HEK293 (cell line): Measurements from ENCODE around the gene PRKAG2.

Experiments used
- CTCF ChIP-seq: fragments of 450-650 bp; formaldehyde crosslinking; IDR thresholded peaks from 2 replicates; pipeline ENCODE4 v1.5.1; 2016; ENCODE audit warnings: missing biosample characterization, missing genetic modification characterization
- INSM2 ChIP-seq: fragments of 450-650 bp; formaldehyde crosslinking; IDR thresholded peaks from 2 replicates; pipeline ENCODE4 v1.5.1; 2016; ENCODE audit warnings: missing biosample characterization, missing genetic modification characterization
- REPIN1 ChIP-seq: fragments of 450-650 bp; formaldehyde crosslinking; IDR thresholded peaks from 2 replicates; pipeline ENCODE4 v1.5.1; 2017; ENCODE audit warnings: missing biosample characterization, missing genetic modification characterization, low read depth
- SP7 ChIP-seq: fragments of 450-650 bp; formaldehyde crosslinking; IDR thresholded peaks from 2 replicates; pipeline ENCODE4 v1.5.1; 2016; ENCODE audit warnings: missing biosample characterization, missing genetic modification characterization
- TRIM28 ChIP-seq: IDR thresholded peaks from 2 replicates; pipeline ENCODE4 v1.6.1; 2011; ENCODE audit warnings: low read length, control low read depth, borderline replicate concordance
- WT1 ChIP-seq: fragments of 450-650 bp; formaldehyde crosslinking; IDR thresholded peaks from 2 replicates; pipeline ENCODE4 v1.5.1; 2016; ENCODE audit warnings: missing biosample characterization, missing genetic modification characterization
- YY1 ChIP-seq: fragments of 450-650 bp; formaldehyde crosslinking; IDR thresholded peaks from 2 replicates; pipeline ENCODE4 v1.5.1; 2018; ENCODE audit warnings: missing biosample characterization, missing genetic modification characterization
- ZNF274 ChIP-seq, 2 experiments: fragments of 200-500 bp in 1 of 2; fragments of 450-650 bp in 1 of 2; sonication (Bioruptor generic) in 1 of 2; formaldehyde crosslinking in 1 of 2; IDR thresholded peaks; 2 replicates each; pipeline versions ENCODE4 v1.5.1 to v1.6.1; 2014 to 2016; ENCODE audit warnings: borderline replicate concordance in 1 of 2, inconsistent platforms in 1 of 2, low read length in 1 of 2, missing biosample characterization in 1 of 2, missing genetic modification characterization in 1 of 2
- ZNF473 ChIP-seq: fragments of 450-650 bp; formaldehyde crosslinking; IDR thresholded peaks from 2 replicates; pipeline ENCODE4 v1.5.1; 2017; ENCODE audit warnings: missing biosample characterization, missing genetic modification characterization
- ZNF660 ChIP-seq: fragments of 450-650 bp; IDR thresholded peaks from 2 replicates; pipeline ENCODE4 v1.5.1; 2018; ENCODE audit warnings: missing biosample characterization, mild to moderate bottlenecking, missing genetic modification characterization
- ZNF837 ChIP-seq: fragments of 450-650 bp; formaldehyde crosslinking; IDR thresholded peaks from 2 replicates; pipeline ENCODE4 v1.5.1; 2016; ENCODE audit warnings: missing biosample characterization, missing genetic modification characterization
- ZSCAN5A ChIP-seq: fragments of 450-650 bp; formaldehyde crosslinking; IDR thresholded peaks from 2 replicates; pipeline ENCODE4 v1.5.1; 2016; ENCODE audit warnings: missing biosample characterization, missing genetic modification characterization

DNA sequence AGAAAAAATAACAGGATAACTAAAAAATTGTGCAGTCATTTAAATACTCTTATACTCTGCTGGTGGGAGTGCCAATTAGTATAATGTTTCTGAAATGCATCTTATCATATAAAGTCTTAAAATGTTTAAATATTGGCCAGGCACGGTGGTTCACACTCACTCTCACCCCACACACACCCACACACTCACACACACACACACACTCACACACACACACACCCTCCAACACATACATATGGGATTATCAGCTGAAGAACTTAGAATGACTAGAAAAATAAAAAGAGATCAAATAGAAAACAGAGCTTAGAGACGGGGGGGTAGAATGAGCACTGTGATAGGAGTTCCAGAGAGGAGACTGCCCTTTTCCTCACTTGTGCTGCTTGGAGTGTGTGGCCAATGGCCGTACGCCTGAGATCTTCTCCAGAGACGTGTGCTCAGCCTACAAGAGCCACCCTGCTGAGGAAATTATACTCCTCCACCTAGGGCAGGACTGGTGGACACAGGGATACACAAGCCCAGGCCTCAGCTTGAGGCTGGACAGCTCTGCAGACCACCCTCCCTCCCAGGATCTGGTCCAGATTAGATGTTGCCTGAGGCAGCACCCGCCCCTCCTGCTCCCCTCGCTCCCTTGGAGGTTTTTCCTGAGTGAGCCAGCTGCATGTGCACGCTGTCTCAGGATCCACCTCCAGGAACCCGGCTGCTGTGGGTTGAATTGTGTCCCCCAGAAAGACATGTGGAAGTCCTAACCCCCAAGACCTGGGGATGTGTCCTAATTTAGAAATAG lies 26.5 kb upstream of the PRKAG2 start:
- TF ChIP-seq CTCF (tag by site-specific recombination) = no peak
- TF ChIP-seq REPIN1 (tag by site-specific recombination) = no peak
- no peak for TF ChIP-seq YY1 (tag by site-specific recombination)
- TF ChIP-seq ZSCAN5A (tag by site-specific recombination) = no peak
- no peak for TF ChIP-seq ZNF473 (tag by site-specific recombination)
- TF ChIP-seq WT1 = no peak
- no peak for TF ChIP-seq ZNF274 (IDR thresholded peaks at IDR 0.05; ENCODE audit: low read length)
- no peak for TF ChIP-seq ZNF274 (tag by site-specific recombination; IDR thresholded peaks at IDR 0.05; ENCODE audit: borderline replicate concordance)
- no peak for TF ChIP-seq ZNF660 (tag by site-specific recombination)
- no peak for TF ChIP-seq TRIM28
- no peak for TF ChIP-seq SP7 (tag by site-specific recombination)
- TF ChIP-seq ZNF837 (tag by site-specific recombination) = no peak
- no peak for TF ChIP-seq INSM2 (tag by site-specific recombination)
